GM19397 (cell line): ENCODE measurements around the gene PKHD1.

ENCODE experiments used
- ATAC-seq: cut with Tn5 transposase; IDR thresholded peaks from one replicate; pipeline ENCODE4 v1.9.1; 2021; ENCODE audit warnings: mild to moderate bottlenecking, moderate library complexity; ENCODE audit not compliant: unreplicated experiment

PKHD1 gene

DNA sequence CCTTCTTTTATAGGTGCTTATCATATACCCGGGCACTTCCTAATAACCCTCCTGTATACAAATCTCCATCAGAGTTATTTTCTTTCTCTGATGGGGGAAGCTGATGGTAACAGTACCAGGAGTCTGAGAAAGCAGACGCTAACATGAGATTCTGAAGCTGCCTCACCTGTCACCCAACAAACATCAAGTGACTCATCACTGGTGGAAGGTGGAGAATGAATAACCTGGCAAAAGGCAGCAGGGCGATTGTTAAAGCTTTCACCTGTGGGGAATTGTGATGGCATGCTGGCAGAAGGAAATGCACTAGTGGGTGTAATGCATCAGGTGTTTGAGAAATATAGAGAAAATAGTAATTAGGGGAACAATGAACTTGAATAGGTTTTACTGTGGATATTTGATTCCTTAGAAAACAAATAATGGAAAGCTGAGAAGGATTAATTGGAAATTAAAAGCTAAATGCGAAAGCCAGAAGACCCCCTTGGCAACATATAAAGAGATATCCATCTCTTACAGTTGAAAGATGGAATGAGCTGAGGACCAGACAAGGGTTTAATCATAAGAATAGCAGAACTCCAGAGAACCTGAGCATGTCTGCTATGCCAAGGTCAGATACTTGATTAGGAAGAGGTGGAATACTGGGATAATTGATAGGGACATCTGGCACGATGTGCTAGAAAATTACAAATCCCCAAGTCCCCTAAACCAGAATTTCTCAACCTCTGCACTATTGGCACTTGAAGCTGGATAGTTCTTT, 517.1 kb downstream of the PKHD1 start:
- no peak for ATAC-seq

DNA sequence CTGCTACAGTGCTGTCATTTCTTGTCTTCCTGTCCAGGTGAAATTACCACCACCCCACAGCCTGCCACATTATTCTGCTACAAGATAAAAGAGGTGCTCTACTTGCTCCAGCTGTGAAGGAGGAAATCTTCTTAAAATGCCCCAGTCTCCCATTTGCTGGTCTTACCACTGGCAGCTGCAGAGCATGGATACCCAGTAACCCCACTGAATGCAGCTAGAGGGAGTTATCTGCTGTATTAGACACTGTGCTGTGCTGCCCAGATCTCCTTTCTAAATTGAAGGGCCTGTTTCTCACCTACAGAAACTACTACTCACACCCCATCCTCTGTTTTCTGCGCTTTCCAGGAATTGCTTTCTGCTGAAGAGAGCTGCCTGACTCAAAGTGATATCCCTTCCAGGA, 517.8 kb downstream of the PKHD1 start:
- ATAC-seq: no peak

DNA sequence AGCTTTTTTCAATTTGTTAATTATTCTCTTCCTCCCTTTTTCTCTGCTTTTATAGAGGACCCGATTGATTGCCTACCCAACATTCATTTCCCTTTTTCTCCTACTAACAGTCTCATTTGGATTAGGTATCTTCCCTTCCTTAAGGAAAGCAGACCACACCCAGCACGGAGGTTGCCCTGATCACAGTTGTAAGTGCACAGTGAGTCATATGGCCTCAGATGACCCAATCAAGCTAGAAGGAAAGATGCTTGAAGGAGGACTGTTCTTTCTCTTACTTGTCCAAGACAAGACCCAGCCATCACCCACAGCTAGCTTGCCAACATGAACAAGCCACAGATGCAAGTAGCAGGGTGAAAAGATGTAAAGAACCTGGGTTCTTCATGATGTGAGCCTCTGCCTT, 518.6 kb downstream of the PKHD1 start:
- no peak for ATAC-seq

DNA sequence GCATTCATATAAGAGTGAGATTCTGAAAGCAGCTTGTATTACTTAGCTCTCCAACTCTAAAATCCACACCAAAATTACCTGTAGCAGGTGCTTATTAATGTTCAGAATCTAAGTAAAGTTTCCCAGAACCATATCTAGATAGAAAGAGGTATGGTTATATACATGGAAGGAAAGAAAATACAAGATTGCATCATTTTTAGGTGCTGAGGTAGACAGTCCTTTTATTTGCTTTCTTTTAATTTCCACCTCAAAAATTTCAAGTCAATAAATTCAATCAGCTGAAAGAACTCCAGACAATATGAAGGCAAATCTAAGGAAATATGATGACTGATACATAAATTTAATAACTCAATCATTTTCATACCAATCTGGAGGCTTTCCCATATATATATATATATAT, 521.9 kb downstream of the PKHD1 start:
- no peak for ATAC-seq
